Stimulated activated CD8-positive, alpha-beta memory T cell treated with anti-CD3 and anti-CD28 coated beads, Interleukin-12 subunit alpha, Interleukin-12 subunit beta, amount 100 ng/mL, for 1 hour (primary cell): ENCODE data around the gene TAS2R60.
"Not testable (repeated sequence)": the region's sequence is repeated elsewhere in the genome, so short reads cannot be mapped to it uniquely, and the experiment has no call there.

Experiments used
- DNase-seq: peaks from one replicate; pipeline ENCODE4 v3.0.0-alpha.2; 2020; ENCODE audit warnings: low read depth

The TAS2R60 gene

GRCh38 chr7:143411976-143412708 lies 31.1 kb upstream of the TAS2R60 start:
- no peak for DNase-seq

DNA sequence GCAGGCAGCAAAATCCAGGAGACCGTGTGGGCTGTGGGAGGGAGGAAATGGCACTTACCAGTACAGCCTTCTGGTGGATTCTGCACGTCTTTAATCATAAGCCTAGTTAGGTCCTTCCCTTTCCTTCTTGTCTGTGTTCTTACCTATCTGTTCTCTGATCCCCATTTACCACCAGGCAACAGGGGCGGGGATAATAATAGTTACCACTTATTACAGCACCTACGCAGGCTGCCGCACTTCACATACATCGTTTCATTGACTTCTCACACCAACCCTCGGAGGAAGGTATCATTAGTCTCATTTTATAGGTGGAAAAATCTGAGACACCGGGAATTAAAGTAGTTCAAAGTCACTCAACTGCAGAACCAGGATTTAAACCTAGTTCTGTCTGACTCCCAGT lies 30.1 kb upstream of the TAS2R60 start:
- no peak for DNase-seq

GRCh38 chr7:143415209-143415608 lies 28.0 kb upstream of the TAS2R60 start:
- DNase-seq, result not testable (repeated sequence)

DNA sequence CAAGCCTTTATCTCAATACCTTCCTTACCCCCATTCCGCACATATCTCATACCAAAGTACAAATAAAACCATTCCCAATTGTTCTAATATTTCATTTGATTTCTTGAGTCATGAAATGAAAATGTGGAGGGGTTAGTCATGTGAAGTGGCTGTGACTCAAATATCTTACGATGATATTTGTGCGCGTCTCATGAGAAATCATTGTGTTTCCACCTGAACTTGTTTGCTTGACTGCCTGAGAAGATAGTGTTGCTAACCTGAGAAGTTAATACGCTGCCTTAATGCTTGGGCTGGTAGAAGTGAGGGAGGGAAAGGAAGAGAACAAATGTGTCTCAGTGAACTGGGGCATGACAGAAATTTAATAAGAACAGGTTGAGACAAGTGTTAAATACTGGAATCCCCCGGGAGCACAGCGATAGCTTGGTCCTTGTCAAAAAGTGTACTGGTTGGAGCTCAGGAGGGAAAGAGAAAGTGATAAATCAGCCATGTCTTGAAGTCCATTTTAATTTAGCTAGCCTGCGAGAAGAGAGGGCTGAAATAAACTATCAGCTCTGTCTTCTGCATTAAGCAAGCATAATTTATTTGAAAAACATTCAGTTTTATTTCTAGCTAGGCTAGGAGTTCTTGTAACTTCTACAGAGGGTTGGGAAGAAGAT lies 27.4 kb upstream of the TAS2R60 start:
- DNase-seq, result no peak

DNA sequence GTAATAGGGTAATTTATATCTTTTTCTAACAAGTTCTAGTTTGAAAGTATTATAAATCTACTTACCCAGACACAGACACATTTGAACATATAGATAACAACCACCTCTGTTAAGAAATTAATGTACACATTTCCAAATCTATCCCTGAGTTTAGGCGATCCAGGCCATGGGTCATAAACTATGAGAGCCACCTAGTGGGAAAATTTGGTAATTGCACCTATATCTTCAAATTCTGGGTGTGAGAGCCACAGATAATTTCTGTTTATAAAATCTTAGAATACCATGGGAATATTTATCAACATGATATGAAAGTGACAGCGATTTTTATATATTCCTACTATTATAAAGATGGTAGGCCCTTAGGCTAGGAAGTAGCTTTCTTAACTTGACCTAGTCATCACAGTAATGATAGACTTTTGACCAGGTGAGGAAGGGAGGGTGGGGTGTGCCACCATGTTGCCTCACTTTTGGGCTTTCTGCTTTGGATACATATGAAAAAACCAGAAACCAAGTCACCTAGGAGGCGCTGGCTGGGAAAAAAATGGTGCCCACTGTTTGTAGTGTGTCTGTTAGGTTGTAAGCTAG lies 26.6 kb upstream of the TAS2R60 start:
- no peak for DNase-seq

DNA sequence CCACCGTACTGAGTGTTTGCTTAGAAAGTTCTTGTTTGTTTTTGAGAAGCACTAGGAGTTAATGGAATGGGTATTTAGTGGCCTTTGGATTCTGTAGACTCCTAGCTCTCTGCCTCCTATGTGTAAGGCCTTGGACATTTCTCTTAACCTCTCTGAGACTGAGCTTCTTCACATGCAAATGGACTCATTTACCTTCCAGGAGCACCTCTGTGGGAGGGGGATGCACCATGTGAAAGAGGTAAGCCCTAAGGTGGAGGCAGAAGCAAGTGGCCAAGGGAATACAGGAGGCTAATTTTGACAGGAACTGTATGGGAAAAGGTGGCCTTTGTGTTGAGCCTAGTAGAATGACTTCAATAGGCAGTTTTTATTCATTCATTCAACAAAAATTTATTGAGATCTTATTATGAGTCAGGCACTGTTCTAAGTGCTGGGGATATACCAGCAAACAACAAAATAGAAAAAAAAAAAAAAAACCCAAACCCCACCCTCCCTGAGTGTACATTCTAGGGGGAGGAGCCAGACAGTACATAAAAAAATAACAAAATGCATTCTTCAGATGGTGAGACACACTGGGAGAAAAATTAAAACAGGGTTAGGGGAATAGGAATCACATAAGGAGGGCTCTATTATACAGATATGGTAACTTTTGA lies 25.4 kb upstream of the TAS2R60 start:
- DNase-seq, result no peak

DNA sequence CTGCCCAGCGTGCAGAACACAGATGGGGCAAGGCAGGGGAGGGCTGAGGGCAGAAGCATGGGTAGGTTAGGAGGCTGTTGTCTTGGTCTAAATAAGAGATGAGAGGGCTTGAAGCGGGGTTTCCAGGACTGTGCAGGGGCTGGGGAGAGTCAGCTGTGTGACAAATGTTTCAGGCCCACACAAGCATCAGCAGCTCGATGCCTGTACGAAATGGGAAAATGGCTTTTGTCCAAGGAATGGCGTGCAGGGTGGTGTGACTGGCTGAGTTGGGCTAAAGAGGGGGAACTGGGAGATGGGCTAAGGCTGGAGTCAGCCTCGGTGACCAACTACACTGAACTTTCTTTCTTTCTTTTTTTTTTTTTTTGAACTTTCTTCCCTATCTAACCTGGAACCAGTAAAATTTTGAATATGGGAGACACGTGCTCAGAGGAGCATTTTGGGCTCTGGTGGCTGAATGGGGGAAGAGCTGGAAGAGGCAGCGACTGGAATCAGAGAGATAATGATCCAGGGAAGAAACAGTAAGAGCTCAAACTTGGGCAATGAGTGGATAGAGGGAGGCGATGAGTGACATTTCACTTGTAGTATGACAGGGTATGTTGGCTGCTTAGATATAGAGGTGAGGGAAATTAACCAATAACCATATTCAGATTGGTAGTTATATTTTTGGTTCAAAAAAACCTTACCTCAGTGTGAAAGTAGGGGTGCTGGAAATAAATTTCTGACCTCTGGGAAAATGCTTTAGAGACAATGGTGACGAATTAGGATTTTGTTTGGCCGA lies 24.4 kb upstream of the TAS2R60 start:
- no peak for DNase-seq

DNA sequence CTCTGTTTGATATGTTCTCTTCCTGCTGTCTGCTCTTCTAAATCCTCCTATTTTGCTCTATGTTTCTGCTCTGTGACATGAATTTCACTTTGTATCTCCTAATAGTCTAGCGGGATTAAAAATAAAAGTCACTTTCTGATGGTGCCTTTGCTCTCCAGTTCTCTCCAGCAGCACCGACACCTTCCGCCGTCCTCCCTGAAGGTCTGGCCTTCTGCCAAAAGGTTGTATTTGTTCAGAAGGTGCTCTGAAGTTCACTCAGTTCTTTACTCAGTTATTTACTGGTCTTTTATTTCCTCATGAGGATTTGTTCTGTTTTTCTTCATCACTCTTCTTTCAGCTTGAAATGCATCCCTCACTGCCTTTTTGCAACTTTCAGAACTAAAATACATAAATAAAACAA lies 23.4 kb upstream of the TAS2R60 start:
- DNase-seq, result no peak

GRCh38 chr7:143420624-143421023 lies 22.6 kb upstream of the TAS2R60 start:
- not testable (repeated sequence) for DNase-seq

DNA sequence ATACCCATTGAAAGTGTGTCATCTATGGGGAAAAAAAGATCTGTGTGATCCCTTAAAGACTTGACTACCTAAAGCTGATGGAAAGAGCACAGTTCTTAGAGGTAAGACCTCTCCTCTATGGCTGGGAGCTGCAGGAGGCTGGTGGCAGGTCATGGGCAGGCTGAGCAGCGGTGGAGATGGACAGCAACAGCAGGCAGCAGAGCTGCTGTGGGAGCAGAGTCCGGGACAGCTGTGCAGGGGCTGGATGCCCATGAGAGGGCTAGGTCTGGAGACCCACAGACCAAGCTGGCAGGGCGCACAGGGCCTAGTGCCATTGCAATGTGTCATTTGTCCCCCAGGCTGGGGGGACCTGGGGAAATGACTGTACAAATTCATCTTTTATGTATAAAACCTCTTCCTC lies 21.2 kb upstream of the TAS2R60 start:
- DNase-seq, result no peak

DNA sequence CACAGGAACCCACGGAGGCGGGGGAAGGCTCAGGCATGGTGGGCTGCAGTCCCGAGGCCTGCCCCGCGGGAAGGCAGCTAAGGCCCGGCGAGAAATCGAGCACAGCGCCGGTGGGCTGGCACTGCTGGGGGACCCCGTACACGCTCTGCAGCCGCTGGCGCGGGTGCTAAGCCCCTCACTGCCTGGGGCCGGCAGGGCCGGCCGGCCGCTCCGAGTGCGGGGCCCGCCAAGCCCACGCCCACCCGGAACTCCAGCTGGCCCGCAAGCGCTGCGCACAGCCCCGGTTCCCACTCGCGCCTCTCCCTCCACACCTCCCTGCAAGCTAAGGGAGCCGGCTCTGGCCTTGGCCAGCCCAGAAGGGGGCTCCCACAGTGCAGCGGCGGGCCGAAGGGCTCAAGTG lies 18.8 kb upstream of the TAS2R60 start:
- DNase-seq, result not testable (repeated sequence)

- DNase-seq, result no peak
Measured at GRCh38 chr7:143426479-143427142, 16.6 kb upstream of the TAS2R60 start.

DNA sequence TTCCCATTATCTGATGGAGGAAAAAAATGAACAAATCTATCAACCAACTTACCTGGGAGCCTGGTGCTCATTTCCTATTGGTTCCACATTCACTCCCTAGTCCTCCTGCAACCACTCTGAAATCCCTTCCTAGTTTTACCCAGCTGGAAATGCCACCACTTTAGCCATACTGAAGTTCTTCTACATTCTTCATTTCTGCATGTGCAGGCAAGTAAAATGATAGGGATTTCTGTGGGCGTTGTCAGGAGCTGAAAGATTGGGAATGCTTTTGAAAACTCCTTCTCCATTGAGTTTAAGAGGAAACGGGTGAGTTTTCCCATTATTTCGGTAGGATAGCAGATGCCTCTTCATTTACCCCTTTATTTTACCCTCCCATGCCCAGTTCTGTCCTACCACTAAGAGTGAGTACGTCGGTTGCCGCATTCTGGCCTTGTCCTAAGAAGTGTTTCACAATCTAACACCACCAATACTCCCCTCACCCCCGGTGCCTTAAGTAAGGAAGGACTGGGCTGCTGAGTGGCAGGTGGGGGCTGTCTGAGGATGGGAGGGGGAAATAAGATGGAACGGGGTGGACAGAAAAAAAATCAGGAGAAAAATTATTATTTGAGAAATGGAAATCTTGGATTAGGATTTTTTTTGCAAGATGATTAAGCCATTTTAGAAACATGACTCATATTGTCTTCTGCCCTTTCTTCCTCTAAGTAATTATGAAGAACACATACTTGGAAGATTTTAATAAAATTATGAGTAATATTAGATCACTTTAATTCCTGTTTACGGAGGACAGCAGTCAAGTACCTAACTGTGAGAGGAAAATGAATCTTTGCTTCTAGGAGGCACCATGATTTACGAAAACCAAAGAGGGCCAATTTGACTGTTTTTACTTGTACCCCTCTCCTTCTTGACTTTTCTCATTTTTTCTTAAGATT lies 13.2 kb upstream of the TAS2R60 start:
- DNase-seq, result no peak

GRCh38 chr7:143431109-143431508 lies 12.1 kb upstream of the TAS2R60 start:
- DNase-seq, result no peak

- DNase-seq, result no peak
Measured at GRCh38 chr7:143433759-143434158, 9.5 kb upstream of the TAS2R60 start.

DNA sequence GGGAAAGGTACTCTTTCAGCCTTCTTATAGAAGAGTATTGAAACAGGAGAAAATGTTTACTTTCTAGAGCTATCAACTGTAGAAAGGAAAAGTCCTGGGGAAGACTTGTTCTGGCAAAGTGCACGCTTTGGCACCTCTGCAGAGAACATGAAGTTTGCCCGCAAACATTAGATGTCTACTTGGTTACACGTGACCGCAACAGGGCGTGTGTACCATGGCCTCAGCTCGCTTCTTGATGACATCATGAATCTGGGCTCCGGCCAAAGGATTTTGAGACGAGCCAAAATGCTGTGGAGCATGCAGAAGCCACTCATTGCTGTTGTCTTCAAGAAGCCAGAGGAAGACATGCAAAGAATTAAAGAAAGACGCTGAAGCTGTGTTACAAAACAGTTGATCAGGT lies 8.6 kb upstream of the TAS2R60 start:
- DNase-seq, result no peak

GRCh38 chr7:143435266-143435665 lies 8.0 kb upstream of the TAS2R60 start:
- no peak for DNase-seq

DNA sequence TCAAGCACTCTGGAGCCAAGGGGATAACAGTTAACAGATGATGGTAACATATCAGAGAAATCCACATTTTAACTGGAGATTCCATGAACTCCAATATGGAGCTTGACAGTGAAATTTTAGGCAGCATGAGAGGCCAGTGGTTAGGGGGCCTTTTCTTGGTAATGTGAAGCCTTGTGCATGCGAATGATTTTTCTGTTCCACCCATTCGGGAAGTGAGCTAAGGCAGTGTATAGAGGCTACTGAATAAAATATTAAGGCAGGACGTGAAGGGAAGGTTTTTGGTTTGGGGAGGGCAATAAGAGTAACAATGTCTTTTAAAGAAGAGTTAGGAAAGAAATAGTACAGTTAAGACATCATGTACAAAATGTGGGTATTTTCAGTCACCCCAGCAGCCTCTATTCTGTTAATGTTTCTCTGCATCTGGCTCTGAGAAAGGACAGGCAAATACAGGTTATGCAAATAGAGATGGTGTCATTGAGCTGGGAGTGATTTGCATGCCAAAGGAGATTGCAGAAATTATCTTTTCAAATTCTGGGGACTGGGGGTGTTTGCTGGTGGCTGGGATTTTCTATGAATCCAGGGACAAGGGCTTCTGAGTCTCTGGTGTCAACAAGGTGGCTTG lies 6.8 kb upstream of the TAS2R60 start:
- DNase-seq, result no peak

GRCh38 chr7:143437578-143437977 lies 5.7 kb upstream of the TAS2R60 start:
- DNase-seq, result no peak

GRCh38 chr7:143439866-143440265 lies 3.4 kb upstream of the TAS2R60 start:
- no peak for DNase-seq
